Spleen (tissue), 13 donors: ENCODE measurements around the gene BRD2. TPM values are rescaled to one million over a fixed set of nuclear protein-coding genes. Genes with fewer than 3 reads are reported as not detected.

Experiments
- DNase-seq: peaks from one replicate; pipeline ENCODE4 v3.0.0-alpha.2; 2020
- H3K27ac ChIP-seq, 8 donors: fragments of 200-600 bp; sonication (generic) in 7 of 8; 1 replicate in 4 of 8; 2 replicates in 4 of 8; pipeline versions ENCODE4 v1.5.0 to v1.8.0; 2016 to 2021; ENCODE audit warnings: inconsistent platforms in 4 of 8, mild to moderate bottlenecking in 4 of 8, moderate library complexity in 1 of 8
- H3K27me3 ChIP-seq, 7 donors: fragments of 200-600 bp; sonication (generic) in 6 of 7; replicated peaks in 1 of 7; 1 replicate in 4 of 7; 2 replicates in 3 of 7; pipeline versions ENCODE4 v1.5.0 to v1.8.0; 2016 to 2021; ENCODE audit warnings: inconsistent platforms in 3 of 7, mild to moderate bottlenecking in 1 of 7
- H3K36me3 ChIP-seq, 6 donors: fragments of 200-600 bp; sonication (generic) in 5 of 6; 1 replicate in 4 of 6; 2 replicates in 2 of 6; pipeline versions ENCODE4 v1.5.0 to v1.8.0; 2016 to 2021; ENCODE audit warnings: inconsistent platforms in 2 of 6
- H3K4me1 ChIP-seq, 6 donors: fragments of 200-600 bp; sonication (generic) in 5 of 6; 1 replicate in 3 of 6; 2 replicates in 3 of 6; pipeline versions ENCODE4 v1.5.0 to v1.8.0; 2016 to 2021; ENCODE audit warnings: inconsistent platforms in 3 of 6
- H3K4me3 ChIP-seq, 8 donors: fragments of 200-600 bp; sonication (generic) in 7 of 8; 1 replicate in 4 of 8; 2 replicates in 4 of 8; pipeline versions ENCODE4 v1.5.0 to v1.8.0; 2016 to 2021; ENCODE audit warnings: inconsistent platforms in 4 of 8, mild to moderate bottlenecking in 4 of 8, moderate library complexity in 2 of 8
- H3K9me3 ChIP-seq, 8 donors: fragments of 200-600 bp; sonication (generic) in 7 of 8; 1 replicate in 4 of 8; 2 replicates in 4 of 8; pipeline versions ENCODE4 v1.5.0 to v1.8.0; 2016 to 2021; ENCODE audit warnings: inconsistent platforms in 4 of 8
- POLR2A ChIP-seq, 3 donors: fragments of 450-650 bp; IDR thresholded peaks; one replicate each; pipeline ENCODE4 v1.5.1; 2017; ENCODE audit warnings: antibody characterized with exemption in 3 of 3, mild to moderate bottlenecking in 1 of 3
- POLR2AphosphoS5 ChIP-seq, 3 donors: sonication (generic); formaldehyde crosslinking; IDR thresholded peaks; one replicate each; pipeline ENCODE4 v1.5.1; 2017; ENCODE audit warnings: antibody characterized with exemption in 3 of 3
- WGBS, 5 donors: extraction: QIAGEN DNeasy Blood & Tissue Kit in 3 of 5; methylation state at CpG; one replicate each; pipeline versions ENCODE4 v1.1.5 to v1.1.7; 2013 to 2018; 5-methylcytosine and 5-hydroxymethylcytosine counted together
- intact Hi-C: fragments of 100-400 bp; cut with DNase I; formaldehyde crosslinking; loops from one replicate; pipeline ENCODE4 v1.15.0; 2023; ENCODE audit warnings: low total_unique reads
- long read RNA-seq, 2 donors: transcript quantifications; one replicate each; lab custom pipeline, GENCODE V29; 2026
- polyA plus RNA-seq, 3 donors: library from polyadenylated mRNA; stranded (reverse); fragments of 200-250 nt; gene quantifications; one replicate each; pipeline ENCODE4 v1.2.1, GENCODE V29; 2013
- total RNA-seq, 7 donors: library from RNA; depleted of rRNA in 3 of 7; stranded (reverse); fragments of >200 nt in 3 of 7; fragmentation: NEBNext Ultra II Directional in 4 of 7; extraction: Animal tissue kit (Norgen Biotek cat#: 25700) in 4 of 7; gene quantifications; one replicate each; pipeline versions ENCODE4 v1.1.0 to v1.2.1, GENCODE V29; 2016 to 2021
- TF ChIP-seq, protein P1 (sequence below), 11 experiments: fragments of 200-600 bp in 7 of 11; fragments of 450-650 bp in 4 of 11; sonication (generic) in 4 of 11; IDR thresholded peaks in 8 of 11; conservative IDR thresholded peaks in 3 of 11; 1 replicate in 7 of 11; 2 replicates in 4 of 11; pipeline versions ENCODE4 v1.4.0 to v1.8.0; 2016 to 2021; ENCODE audit warnings: antibody characterized with exemption in 11 of 11, inconsistent platforms in 4 of 11, mild to moderate bottlenecking in 1 of 11
- donor health status: healthy with polysubstance abuse.
- donor health status: DM: no; HTN: no; CAD: no; lungs with moderate emphysema.
- donor health status: DM: no; HTN: no; CAD: no.
- donor health status: Bipolar disorder and iron deficiency.
- donor health status: healthy.
- donor health status: DM: no; HTN: no; CAD: no.
- donor health status: DM: yes; HTN: yes; CAD: no.

The BRD2 gene
- total RNA-seq (100 to 1,000 TPM; 169 to 277 (median 234) TPM), polyA plus RNA-seq (100 to 1,000 TPM in 2 of 3 donors, 10 to 100 TPM in 1; 80.5 to 127 (median 103) TPM)
- long read RNA-seq, donor 1, transcript BRD2-211 (3 exons, 759 nt), result major isoform, 21 of 89 reads
- long read RNA-seq, donor 1, partial matches to known transcripts, result 62 of 89 reads
- long read RNA-seq, donor 1, other reads (novel, unspliced or antisense), result 0 of 89 reads
- long read RNA-seq, donor 2, transcript BRD2-209 (2 exons, 1,628 nt), result minor isoform, 5 of 62 reads
- long read RNA-seq, donor 2, transcript BRD2-211 (3 exons, 759 nt), result major isoform, 19 of 62 reads
- long read RNA-seq, donor 2, partial matches to known transcripts, result 29 of 62 reads
- long read RNA-seq, donor 2, other reads (novel, unspliced or antisense), result 0 of 62 reads

DNA sequence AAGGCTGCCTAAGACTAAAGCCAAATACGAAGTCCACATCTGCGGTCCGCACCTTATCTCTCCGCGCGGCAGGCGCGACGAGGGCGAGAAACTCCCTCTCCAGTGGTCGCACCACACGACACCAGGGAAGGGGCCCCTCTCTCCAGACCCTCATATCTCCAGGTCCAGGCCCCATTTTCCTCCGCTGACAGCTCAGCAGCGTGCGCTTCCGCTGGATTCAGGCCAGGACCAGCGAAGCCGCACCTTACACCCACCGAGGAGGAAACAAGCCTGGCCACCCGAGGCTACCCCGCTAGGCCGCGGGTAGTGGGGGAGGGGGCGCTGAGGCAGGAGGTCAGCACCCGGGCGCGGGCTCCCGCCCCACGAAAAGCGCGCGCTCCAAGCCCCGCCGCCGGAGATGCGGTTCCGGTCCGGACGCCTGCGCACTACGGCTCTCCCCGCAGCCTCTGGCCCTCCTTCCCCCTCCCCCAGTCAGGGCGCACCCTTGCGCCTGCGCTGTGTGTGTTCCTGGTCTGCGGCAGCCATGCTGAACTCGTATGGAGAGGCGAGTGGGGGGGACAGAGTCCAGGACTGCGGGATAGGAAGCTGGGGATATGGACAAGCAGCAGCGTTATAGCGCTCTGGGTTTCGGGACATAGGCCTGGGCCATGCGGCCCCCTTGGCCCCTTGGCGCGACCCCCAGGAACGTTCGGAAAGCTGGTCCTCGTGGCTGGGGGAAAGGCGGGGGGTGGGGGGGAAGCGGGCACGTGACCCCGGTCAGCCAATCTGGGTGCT, at the start of gene BRD2:
Gene BRD2, plus strand, starts transcription at position 502 of the 774 bp plus-strand sequence. CDS start 4,305 bp downstream, outside the sequence.
- 0 to 1% (median 1%) methylated on average over 15 to 62 of the region's 62 CpGs for WGBS, 5 donors
- H3K4me3 ChIP-seq, result peak within 1 kb of the TSS; percentile 74 to 99 (median 97)
- peaks cover 0 to 12% (median 7%) of the 10 kb centered on the region in 6 donors for H3K36me3 ChIP-seq
- DNase-seq, result peak; percentile 99
- peak within 1 kb of the TSS; percentile 91 to 100 (median 99) for H3K27ac ChIP-seq
- H3K4me1 ChIP-seq, result peaks cover 18 to 66% (median 46%) of the 10 kb centered on the region in 6 donors
- intact Hi-C loops, result no loop called here
- TF ChIP-seq, protein P1, sequence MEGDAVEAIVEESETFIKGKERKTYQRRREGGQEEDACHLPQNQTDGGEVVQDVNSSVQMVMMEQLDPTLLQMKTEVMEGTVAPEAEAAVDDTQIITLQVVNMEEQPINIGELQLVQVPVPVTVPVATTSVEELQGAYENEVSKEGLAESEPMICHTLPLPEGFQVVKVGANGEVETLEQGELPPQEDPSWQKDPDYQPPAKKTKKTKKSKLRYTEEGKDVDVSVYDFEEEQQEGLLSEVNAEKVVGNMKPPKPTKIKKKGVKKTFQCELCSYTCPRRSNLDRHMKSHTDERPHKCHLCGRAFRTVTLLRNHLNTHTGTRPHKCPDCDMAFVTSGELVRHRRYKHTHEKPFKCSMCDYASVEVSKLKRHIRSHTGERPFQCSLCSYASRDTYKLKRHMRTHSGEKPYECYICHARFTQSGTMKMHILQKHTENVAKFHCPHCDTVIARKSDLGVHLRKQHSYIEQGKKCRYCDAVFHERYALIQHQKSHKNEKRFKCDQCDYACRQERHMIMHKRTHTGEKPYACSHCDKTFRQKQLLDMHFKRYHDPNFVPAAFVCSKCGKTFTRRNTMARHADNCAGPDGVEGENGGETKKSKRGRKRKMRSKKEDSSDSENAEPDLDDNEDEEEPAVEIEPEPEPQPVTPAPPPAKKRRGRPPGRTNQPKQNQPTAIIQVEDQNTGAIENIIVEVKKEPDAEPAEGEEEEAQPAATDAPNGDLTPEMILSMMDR (IDR thresholded peaks at IDR 0.05 in 8 of 11, conservative IDR thresholded peaks at IDR 0.05 in 3 of 11), result no peak
- TF ChIP-seq POLR2AphosphoS5 (IDR thresholded peaks at IDR 0.05), result peak; percentile 97 to 98 (median 97)
- peak; percentile 59 to 95 (median 80) for TF ChIP-seq POLR2A (IDR thresholded peaks at IDR 0.05)
- no peaks in the 10 kb centered on the region for H3K9me3 ChIP-seq
- H3K27me3 ChIP-seq, result no peaks in the 10 kb centered on the region

DNA sequence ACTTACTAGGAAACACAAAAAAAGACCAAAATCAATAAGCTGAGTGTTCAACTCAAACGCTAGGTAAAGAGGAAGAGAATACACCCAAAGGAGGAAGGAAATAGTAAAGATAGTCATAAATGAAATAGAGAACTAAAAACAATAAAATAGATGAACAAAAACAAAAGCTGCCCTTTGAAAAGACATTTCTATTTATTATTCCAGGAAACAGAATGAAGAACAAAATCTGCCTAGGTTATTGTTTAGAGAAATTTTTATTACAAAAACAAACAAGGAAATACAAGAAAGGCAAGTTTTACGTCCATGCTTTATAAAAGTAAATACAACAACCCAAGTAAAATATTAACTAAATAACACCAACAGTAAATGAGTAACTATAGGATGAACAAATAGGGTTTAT, 47.7 kb upstream of the BRD2 start:
- TF ChIP-seq POLR2AphosphoS5 (IDR thresholded peaks at IDR 0.05), result no peak
- no peak for TF ChIP-seq POLR2A (IDR thresholded peaks at IDR 0.05)
- TF ChIP-seq, protein P1 (IDR thresholded peaks at IDR 0.05 in 8 of 11, conservative IDR thresholded peaks at IDR 0.05 in 3 of 11), result no peak
- Histone ChIP-seq H3K4me1 (peaks cover 0 to 42% (median 20%) of the 10 kb centered on the region in 6 donors), H3K27ac (peak overlapping the region in 6 of 8 donors; percentile 10 to 51 (median 30)), H3K27me3 (no peaks in the 10 kb centered on the region), H3K36me3 (no peaks in the 10 kb centered on the region), H3K9me3 (no peaks in the 10 kb centered on the region), H3K4me3 (no peak overlapping the region)
- no peak for DNase-seq
- WGBS, 5 donors, result 29 to 41% (median 30%) methylated on average over 2 of the region's 2 CpGs
- intact Hi-C loops, result no loop called here

DNA sequence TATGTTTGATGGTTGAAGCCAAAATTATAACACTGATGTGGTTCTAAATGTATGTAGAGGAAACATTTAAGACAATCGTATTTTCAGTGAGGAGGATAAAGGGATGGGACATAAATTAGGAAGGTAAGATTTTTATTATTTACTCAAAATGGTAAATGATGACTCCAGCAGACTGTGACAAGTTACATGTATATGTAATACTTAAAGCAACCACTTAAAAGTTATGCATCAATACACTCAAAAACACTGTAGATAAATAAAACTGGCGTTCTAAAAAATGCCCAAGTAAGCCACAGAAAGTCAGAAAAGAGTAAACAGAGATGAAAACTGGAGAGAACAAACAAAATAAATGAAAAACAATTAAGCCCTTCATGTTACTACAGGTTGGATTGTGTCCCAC, 46.3 kb upstream of the BRD2 start:
- intact Hi-C loops, result no loop called here
- H3K9me3 ChIP-seq, result no peaks in the 10 kb centered on the region
- 77 to 88% (median 84%) methylated on average over 2 of the region's 2 CpGs for WGBS, 5 donors
- H3K36me3 ChIP-seq, result no peaks in the 10 kb centered on the region
- peaks cover 0 to 30% (median 15%) of the 10 kb centered on the region in 6 donors for H3K4me1 ChIP-seq
- H3K4me3 ChIP-seq, result no peak overlapping the region
- no peak for TF ChIP-seq POLR2AphosphoS5 (IDR thresholded peaks at IDR 0.05)
- TF ChIP-seq, protein P1 (IDR thresholded peaks at IDR 0.05 in 8 of 11, conservative IDR thresholded peaks at IDR 0.05 in 3 of 11), result no peak
- TF ChIP-seq POLR2A (IDR thresholded peaks at IDR 0.05), result no peak
- peak overlapping the region in 1 of 8 donors; percentile 31 for H3K27ac ChIP-seq
- no peak for DNase-seq
- no peaks in the 10 kb centered on the region for H3K27me3 ChIP-seq
